ENCODE results near the gene ASPSCR1.

DNA sequence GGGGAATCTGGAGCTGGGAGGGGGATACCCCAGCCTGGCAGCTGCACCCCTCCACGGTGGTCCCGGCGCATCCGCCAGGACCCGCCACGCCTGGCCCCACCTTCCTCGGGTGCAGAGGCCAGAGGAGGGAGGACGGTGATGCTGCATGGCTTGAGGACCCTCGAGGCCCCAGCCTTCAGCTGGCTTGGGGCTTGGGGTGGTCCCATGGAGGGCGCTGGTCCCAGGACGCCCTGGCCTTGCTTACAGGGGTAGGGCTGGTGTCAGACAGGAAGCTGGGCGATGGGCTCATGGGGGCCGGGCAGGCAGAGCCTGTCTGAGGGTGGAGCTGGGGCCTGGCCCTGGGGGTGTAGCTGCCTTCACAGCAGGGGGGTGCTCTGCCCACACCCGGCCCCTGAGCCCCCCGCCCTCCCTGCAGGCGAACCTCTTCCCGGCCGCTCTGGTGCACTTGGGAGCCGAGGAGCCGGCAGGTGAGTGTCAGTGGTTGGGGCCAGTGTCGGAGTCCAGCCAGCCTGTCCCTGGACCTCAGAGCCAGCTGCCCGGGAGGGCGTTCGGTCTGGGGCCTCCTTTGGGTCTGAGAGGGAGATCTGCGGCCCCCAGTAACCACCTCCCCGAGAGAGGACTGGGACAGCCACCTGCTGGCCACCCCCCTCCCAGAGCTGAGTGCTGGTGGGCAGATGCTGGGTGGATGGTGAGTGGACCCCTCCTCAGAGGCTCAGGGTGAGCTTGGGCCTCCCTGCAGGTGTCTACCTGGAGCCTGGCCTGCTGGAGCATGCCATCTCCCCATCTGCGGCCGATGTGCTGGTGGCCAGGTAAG, 38.8 kb downstream of the ASPSCR1 start:
- TF ChIP-seq CTCF (IDR thresholded peaks at IDR 0.05) (no peak), EP300 (IDR thresholded peaks at IDR 0.05) (no peak), POLR2A (IDR thresholded peaks at IDR 0.05) (no peak), POLR2AphosphoS5 (IDR thresholded peaks at IDR 0.05) (no peak)
